ENCODE data around the gene PPFIA4. TPM values are rescaled to one million over a fixed set of nuclear protein-coding genes. Genes with fewer than 3 reads are reported as not detected.

The PPFIA4 gene
- total and polyA plus RNA-seq, 12 donors: 8.1 to 60.6 (median 29.9) TPM

GRCh38 chr1:203046984-203047630, 20.8 kb downstream of the PPFIA4 start:
- peaks cover 0 to 19% (median 10%) of the 10 kb centered on the region in 9 donors for H3K4me1 ChIP-seq
- 45 to 48% methylated on average over 15 of the region's 15 CpGs for WGBS, 2 donors
- peak overlapping the region in 1 of 10 donors; percentile 11 for H3K27ac ChIP-seq
- ATAC-seq: peak in 5 of 8 donors; percentile 21 to 73 (median 43)
- no peak for DNase-seq
- peaks cover 0 to 28% (median 0%) of the 10 kb centered on the region in 9 donors for H3K36me3 ChIP-seq
- no peak for TF ChIP-seq CTCF (IDR thresholded peaks at IDR 0.05)
- intact Hi-C loops (cut with DNase I): no loop called here
- no peaks in the 10 kb centered on the region for H3K9me3 ChIP-seq
- H3K27me3 ChIP-seq: no peaks in the 10 kb centered on the region
- no peak overlapping the region for H3K4me3 ChIP-seq

GRCh38 chr1:203048086-203048485, 21.8 kb downstream of the PPFIA4 start:
- H3K27ac ChIP-seq: no peak overlapping the region
- ATAC-seq: no peak
- no peak for TF ChIP-seq CTCF (IDR thresholded peaks at IDR 0.05)
- H3K4me1 ChIP-seq: peaks cover 0 to 19% (median 10%) of the 10 kb centered on the region in 9 donors
- H3K27me3 ChIP-seq: no peaks in the 10 kb centered on the region
- DNase-seq: no peak
- intact Hi-C loops (cut with DNase I): no loop called here
- WGBS, 2 donors: 93 to 94% methylated on average over 11 of the region's 11 CpGs
- H3K36me3 ChIP-seq: peaks cover 0 to 28% (median 0%) of the 10 kb centered on the region in 9 donors
- no peaks in the 10 kb centered on the region for H3K9me3 ChIP-seq
- H3K4me3 ChIP-seq: no peak overlapping the region

- H3K4me3 ChIP-seq: no peak overlapping the region
- intact Hi-C loops (cut with DNase I): no loop called here
- no peak for TF ChIP-seq CTCF (IDR thresholded peaks at IDR 0.05)
- 82 to 88% methylated on average over 23 of the region's 23 CpGs for WGBS, 2 donors
- H3K4me1 ChIP-seq: peaks cover 0 to 19% (median 10%) of the 10 kb centered on the region in 9 donors
- H3K27ac ChIP-seq: no peak overlapping the region
- H3K36me3 ChIP-seq: peaks cover 0 to 31% (median 0%) of the 10 kb centered on the region in 9 donors
- no peaks in the 10 kb centered on the region for H3K27me3 ChIP-seq
- no peaks in the 10 kb centered on the region for H3K9me3 ChIP-seq
- DNase-seq (no peak), ATAC-seq (peak in 4 of 8 donors; percentile 8 to 35 (median 16))
Measured at GRCh38 chr1:203048555-203049051, 22.3 kb downstream of the PPFIA4 start.

- no peak for TF ChIP-seq CTCF (IDR thresholded peaks at IDR 0.05)
- H3K9me3 ChIP-seq: no peaks in the 10 kb centered on the region
- 93% methylated on average over 4 of the region's 4 CpGs for WGBS, 2 donors
- H3K4me1 ChIP-seq: peaks cover 0 to 19% (median 10%) of the 10 kb centered on the region in 9 donors
- ATAC-seq: no peak
- no peaks in the 10 kb centered on the region for H3K27me3 ChIP-seq
- intact Hi-C loops (cut with DNase I): no loop called here
- H3K36me3 ChIP-seq: peaks cover 0 to 35% (median 0%) of the 10 kb centered on the region in 9 donors
- no peak overlapping the region for H3K27ac ChIP-seq
- no peak overlapping the region for H3K4me3 ChIP-seq
- DNase-seq: no peak
Measured at GRCh38 chr1:203049077-203049476, 22.8 kb downstream of the PPFIA4 start.
